Activated B cell treated with CpG ODN at 0.5 μM for 24 hours (primary cell): ENCODE data around the gene CELA2B. TPM values are rescaled to one million over a fixed set of nuclear protein-coding genes. Genes with fewer than 3 reads are reported as not detected.

ENCODE experiments used
- ATAC-seq: fragments of 200-7000 bp; cut with Tn5 transposase; one replicate; pipeline ENCODE4 v1.10.0; 2021; ENCODE audit warnings: low read depth, mild to moderate bottlenecking, moderate library complexity
- CTCF ChIA-PET: fragments of 350-600 bp; sonication (Branson Sonifier 250); formaldehyde crosslinking; loops from one replicate; lab custom pipeline; 2021; ENCODE audit warnings: antibody characterized with exemption; lab: Charles Lee
- POLR2A ChIA-PET: fragments of 350-600 bp; sonication (Branson Sonifier 250); formaldehyde crosslinking; loops from one replicate; lab custom pipeline; 2021; ENCODE audit warnings: antibody characterized with exemption; lab: Charles Lee
- DNase-seq: peaks from one replicate; pipeline ENCODE4 v3.0.0; 2022
- H3K27ac Mint-ChIP-seq: one replicate; pipeline ENCODE4 v1.8.0; 2020; ENCODE audit warnings: mixed read lengths
- H3K27me3 Mint-ChIP-seq: one replicate; pipeline ENCODE4 v1.8.0; 2021; ENCODE audit warnings: mixed read lengths
- H3K36me3 Mint-ChIP-seq: one replicate; pipeline ENCODE4 v1.8.0; 2021; ENCODE audit warnings: low read depth, mixed read lengths
- H3K4me1 Mint-ChIP-seq: one replicate; pipeline ENCODE4 v1.8.0; 2021; ENCODE audit warnings: mixed read lengths
- H3K4me3 Mint-ChIP-seq: one replicate; pipeline ENCODE4 v1.8.0; 2020; ENCODE audit warnings: mild to moderate bottlenecking, mixed read lengths
- H3K9me3 Mint-ChIP-seq: one replicate; pipeline ENCODE4 v1.8.0; 2020; ENCODE audit warnings: mixed read lengths
- intact Hi-C: fragments of 100-400 bp; cut with micrococcal nuclease; formaldehyde crosslinking; loops from one replicate; pipeline ENCODE4 v1.15.1; 2024
- total RNA-seq: library from RNA; stranded (reverse); gene quantifications from 2 replicates; pipeline ENCODE4 v1.2.3, GENCODE V29; 2022
- TF ChIP-seq, protein P1 (sequence below): fragments of 200-600 bp; IDR thresholded peaks from one replicate; pipeline ENCODE4 v1.8.0; 2022; ENCODE audit warnings: antibody characterized with exemption, mild to moderate bottlenecking

The CELA2B gene
- total RNA-seq, 1 donor from 2014 or later: not detected

DNA sequence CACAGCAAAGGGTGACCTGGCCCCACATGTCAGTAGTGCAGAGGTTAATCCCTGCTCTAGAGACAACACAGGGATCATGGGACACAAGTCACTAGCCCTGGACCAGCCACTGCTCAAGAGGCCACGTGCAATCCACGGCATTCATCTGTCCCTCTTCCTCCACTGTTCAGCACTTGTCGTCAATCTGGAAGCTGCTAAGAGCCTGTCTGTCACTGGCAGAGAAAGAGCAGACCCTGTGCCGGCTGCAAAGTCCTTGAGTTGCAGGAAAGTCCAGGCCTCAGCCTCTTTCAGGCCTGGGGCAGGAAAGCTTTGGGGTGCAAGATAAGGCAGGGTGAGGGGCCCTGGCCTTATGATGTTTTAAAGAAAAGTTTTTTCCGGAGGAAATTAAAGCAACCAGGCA, 16.7 kb downstream of the CELA2B start:
- no peak overlapping the region for H3K27ac Mint-ChIP-seq
- no peaks in the 10 kb centered on the region for H3K9me3 Mint-ChIP-seq
- CTCF ChIA-PET: interaction anchor here (0.7 kb wide), 1 partner anchor 587 kb away, joined by 3 read pairs; no protein-coding TSS in a partner anchor

DNA sequence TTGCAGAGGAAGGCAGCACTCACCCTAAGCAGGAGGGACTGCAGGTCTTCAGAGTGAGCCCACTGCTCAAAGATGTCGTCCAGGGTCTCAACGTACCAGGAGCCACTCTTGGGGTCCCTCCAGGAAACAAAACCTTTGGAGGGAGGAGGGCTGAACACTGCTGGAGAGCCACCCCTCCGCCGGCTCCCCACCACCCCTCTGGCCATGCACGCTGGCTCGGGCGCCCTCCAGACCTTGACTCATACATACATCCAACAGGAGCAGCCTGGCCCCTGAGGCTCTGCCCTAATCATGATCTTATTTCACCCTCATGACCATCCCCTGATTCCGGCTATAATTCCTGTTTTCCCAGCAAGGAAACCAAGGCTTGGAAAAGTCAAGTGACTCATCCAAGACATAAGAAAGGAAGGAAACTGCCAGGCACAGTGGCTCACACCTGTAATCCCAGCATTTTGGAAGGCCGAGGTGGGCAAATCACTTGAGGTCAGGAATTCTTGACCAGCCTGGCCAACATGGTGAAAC, 18.0 kb downstream of the CELA2B start:
- intact Hi-C loops: no loop called here
- H3K36me3 Mint-ChIP-seq: peaks cover 63% of the 10 kb centered on the region

More for the DNA sequence above, 16.7 kb downstream of the CELA2B start:
- Mint-ChIP-seq H3K4me1 (no peaks in the 10 kb centered on the region), H3K36me3 (peaks cover 60% of the 10 kb centered on the region), H3K4me3 (no peak overlapping the region), H3K27me3 (no peaks in the 10 kb centered on the region)
- no peak for ATAC-seq
- TF ChIP-seq, protein P1, sequence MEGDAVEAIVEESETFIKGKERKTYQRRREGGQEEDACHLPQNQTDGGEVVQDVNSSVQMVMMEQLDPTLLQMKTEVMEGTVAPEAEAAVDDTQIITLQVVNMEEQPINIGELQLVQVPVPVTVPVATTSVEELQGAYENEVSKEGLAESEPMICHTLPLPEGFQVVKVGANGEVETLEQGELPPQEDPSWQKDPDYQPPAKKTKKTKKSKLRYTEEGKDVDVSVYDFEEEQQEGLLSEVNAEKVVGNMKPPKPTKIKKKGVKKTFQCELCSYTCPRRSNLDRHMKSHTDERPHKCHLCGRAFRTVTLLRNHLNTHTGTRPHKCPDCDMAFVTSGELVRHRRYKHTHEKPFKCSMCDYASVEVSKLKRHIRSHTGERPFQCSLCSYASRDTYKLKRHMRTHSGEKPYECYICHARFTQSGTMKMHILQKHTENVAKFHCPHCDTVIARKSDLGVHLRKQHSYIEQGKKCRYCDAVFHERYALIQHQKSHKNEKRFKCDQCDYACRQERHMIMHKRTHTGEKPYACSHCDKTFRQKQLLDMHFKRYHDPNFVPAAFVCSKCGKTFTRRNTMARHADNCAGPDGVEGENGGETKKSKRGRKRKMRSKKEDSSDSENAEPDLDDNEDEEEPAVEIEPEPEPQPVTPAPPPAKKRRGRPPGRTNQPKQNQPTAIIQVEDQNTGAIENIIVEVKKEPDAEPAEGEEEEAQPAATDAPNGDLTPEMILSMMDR: no peak
- intact Hi-C loops: no loop called here
- no peak for DNase-seq
- POLR2A ChIA-PET: no interaction called here

DNA sequence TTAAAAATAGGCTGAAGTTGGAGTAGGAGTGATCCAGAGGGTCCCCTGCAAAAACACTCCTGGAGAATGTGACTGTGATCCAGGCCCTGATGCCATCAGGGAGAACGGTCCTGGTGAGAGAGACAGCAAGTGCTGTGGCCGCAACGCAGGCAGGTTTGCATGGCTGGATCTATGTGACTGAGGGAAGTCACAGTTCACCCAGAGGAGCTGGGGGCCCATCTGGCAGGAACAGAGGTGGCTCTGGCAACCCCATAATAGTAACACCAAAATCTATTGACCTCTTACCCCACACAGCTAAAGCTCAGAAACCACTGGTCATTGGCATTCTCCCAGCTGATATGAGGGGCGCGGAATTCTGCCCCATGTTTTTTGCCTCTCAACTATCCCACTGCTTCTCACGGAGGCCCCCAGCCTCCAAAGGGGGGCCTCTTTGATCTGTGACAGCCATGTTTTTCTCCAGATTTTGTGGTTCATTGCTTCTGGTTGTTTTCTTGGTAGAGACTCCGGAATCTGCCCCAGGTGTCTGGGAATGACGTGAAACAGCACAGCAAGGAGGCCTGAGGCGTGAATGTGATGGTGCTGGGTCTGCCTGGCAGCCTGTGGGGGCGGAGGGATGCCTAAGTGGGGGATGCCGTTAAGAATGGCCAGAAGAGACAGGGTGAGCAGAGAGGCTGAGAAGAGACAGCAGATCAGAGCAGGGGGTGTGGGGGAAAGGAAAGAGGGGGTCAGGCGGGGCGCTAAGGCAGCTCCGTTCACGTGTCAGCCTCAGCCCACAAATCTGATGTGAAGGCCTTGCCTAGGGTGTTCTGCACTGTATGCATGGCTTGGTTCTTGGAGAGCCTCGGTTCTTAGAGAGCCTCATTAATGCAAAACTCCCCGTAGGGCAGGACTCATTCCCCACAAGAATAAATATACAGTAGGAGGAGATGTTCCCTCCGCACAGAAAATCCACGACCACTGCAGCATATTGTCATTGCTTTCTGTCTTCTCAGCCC, 24.6 kb downstream of the CELA2B start:
- Mint-ChIP-seq H3K4me1 (no peaks in the 10 kb centered on the region), H3K36me3 (peaks cover 62% of the 10 kb centered on the region), H3K9me3 (no peaks in the 10 kb centered on the region), H3K27ac (no peak overlapping the region), H3K27me3 (no peaks in the 10 kb centered on the region), H3K4me3 (no peak overlapping the region)
- ChIA-PET POLR2A (no interaction called here), CTCF (interaction anchor here (1.2 kb wide), 1 partner anchor 372 kb away, joined by 4 read pairs; no protein-coding TSS in a partner anchor)
- ATAC-seq: no peak
- TF ChIP-seq, protein P1: no peak
- intact Hi-C loops: loop anchor here (2.0 to 5.0 kb wide), 2 partner anchors 178 to 373 kb away; no protein-coding TSS in a partner anchor
- no peak for DNase-seq

More for the DNA sequence above, 18.0 kb downstream of the CELA2B start:
- Mint-ChIP-seq H3K27ac (no peak overlapping the region), H3K4me3 (no peak overlapping the region), H3K9me3 (no peaks in the 10 kb centered on the region), H3K4me1 (no peaks in the 10 kb centered on the region), H3K27me3 (no peaks in the 10 kb centered on the region)
- ChIA-PET POLR2A (no interaction called here), CTCF (interaction anchor here (0.8 kb wide), 1 partner anchor 298 kb away, joined by 3 read pairs; no protein-coding TSS in a partner anchor)
- ATAC-seq: no peak
- TF ChIP-seq, protein P1: no peak
- DNase-seq: no peak

DNA sequence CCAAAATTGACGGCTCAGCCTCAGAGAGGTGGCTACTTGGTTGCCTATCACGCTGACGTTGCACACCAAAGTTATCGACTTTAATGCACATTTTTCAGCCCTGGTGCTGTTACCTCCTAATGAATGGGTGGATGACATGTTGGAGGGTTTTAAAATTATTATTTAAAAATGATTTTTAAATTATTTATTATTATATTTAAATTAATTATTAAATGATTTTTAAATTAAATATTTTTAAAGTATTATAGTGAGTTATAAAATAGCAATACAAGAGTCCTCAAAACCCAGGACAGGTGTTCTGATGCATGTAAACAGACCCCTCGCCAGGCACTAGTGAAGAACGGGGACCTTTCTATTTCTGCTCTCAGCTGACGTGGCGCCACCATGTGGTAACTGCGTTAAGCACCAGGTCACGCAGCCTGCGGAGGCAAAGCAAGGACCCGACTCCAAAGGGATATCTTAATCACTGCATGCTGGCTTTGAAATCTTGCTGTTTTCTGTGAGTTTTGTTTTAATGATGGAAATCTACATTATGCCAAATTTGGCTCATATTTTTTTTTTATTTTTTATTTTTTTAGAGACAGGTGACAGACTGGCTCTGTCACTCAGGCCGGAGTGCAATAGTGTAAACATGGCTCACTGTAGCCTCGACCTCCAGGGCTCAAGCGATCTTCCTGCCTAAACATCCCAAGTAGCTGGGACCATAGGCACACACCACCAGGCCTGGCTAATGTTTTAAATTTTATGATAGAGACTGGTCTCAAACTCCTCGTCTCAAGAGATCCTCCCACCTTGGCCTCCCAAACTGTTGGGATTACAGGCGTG, 25.5 kb downstream of the CELA2B start:
- DNase-seq: peak; percentile 33
- Mint-ChIP-seq H3K27me3 (no peaks in the 10 kb centered on the region), H3K9me3 (no peaks in the 10 kb centered on the region), H3K27ac (no peak overlapping the region), H3K4me1 (no peaks in the 10 kb centered on the region), H3K4me3 (no peak overlapping the region), H3K36me3 (peaks cover 58% of the 10 kb centered on the region)
- POLR2A ChIA-PET: no interaction called here
- peak; percentile 52 for ATAC-seq
- CTCF ChIA-PET: interaction anchor here (1.2 kb wide), 1 partner anchor 373 kb away, joined by 4 read pairs; no protein-coding TSS in a partner anchor
- intact Hi-C loops: loop anchor here (2.0 to 5.0 kb wide), 2 partner anchors 179 to 374 kb away; no protein-coding TSS in a partner anchor
- TF ChIP-seq, protein P1: no peak
